ENCODE results near the gene NEU4.

NEU4 gene

DNA sequence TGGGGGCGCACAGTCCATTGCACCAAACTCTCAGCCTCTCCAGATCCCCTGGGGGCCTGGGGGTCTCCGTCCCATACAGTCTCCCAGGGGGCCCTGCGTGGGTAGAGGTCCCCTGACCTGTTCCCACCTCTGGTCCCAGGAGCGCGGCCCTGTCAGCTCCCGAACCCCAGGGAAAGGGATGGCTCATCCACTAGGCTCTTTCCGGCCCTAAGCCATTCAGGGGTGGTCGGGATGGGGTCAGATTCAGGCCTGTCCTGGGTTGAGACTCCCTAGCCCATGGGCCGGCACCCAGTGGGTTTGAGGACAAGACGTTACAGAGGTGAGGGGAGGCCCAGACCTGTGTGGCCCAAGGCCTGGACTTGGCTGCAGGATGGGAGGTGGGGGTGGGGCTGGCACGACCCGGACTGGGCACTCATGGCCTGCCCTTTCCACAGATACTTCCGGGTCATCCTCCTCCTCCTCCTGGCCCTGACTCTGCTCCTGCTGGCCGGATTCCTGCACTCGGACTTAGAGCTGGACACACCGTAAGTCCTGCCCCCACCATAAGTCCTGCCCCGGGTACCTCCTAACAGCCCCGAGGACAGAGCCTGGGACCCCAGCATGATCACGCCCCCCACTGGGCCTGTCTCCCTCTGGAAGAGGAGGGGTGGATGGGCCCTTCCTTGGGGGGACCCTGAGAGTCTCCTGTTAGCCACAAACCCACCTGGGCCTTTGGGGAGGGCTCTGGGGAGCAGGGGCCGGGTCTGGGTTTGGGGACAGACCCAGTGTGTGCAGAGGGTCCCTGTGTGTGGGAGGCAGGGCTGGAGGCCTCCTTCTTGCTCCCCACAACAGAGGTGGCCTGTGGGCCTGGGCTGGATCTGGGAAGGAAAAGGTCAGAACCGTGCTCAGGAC, 10.1 kb upstream of the NEU4 start:
- TF ChIP-seq TAF1 (IDR thresholded peaks at IDR 0.05; ENCODE audit: borderline replicate concordance, insufficient read depth, low read length) = no peak
- no peak for TF ChIP-seq FOXP2 (optimal IDR thresholded peaks at IDR 0.05; ENCODE audit: borderline replicate concordance, extremely low read depth, extremely low read length, insufficient read depth)
- TF ChIP-seq POLR2AphosphoS5 (IDR thresholded peaks at IDR 0.05; ENCODE audit: low read depth, low read length) = no peak
- TF ChIP-seq, protein P1, sequence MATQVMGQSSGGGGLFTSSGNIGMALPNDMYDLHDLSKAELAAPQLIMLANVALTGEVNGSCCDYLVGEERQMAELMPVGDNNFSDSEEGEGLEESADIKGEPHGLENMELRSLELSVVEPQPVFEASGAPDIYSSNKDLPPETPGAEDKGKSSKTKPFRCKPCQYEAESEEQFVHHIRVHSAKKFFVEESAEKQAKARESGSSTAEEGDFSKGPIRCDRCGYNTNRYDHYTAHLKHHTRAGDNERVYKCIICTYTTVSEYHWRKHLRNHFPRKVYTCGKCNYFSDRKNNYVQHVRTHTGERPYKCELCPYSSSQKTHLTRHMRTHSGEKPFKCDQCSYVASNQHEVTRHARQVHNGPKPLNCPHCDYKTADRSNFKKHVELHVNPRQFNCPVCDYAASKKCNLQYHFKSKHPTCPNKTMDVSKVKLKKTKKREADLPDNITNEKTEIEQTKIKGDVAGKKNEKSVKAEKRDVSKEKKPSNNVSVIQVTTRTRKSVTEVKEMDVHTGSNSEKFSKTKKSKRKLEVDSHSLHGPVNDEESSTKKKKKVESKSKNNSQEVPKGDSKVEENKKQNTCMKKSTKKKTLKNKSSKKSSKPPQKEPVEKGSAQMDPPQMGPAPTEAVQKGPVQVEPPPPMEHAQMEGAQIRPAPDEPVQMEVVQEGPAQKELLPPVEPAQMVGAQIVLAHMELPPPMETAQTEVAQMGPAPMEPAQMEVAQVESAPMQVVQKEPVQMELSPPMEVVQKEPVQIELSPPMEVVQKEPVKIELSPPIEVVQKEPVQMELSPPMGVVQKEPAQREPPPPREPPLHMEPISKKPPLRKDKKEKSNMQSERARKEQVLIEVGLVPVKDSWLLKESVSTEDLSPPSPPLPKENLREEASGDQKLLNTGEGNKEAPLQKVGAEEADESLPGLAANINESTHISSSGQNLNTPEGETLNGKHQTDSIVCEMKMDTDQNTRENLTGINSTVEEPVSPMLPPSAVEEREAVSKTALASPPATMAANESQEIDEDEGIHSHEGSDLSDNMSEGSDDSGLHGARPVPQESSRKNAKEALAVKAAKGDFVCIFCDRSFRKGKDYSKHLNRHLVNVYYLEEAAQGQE (IDR thresholded peaks at IDR 0.05; ENCODE audit: insufficient read depth in 1 of 2, low read depth in 2 of 2, low read length in 2 of 2) = no peak
- no peak for TF ChIP-seq SIN3A (IDR thresholded peaks at IDR 0.05; ENCODE audit: borderline replicate concordance, insufficient read depth, low read length)

DNA sequence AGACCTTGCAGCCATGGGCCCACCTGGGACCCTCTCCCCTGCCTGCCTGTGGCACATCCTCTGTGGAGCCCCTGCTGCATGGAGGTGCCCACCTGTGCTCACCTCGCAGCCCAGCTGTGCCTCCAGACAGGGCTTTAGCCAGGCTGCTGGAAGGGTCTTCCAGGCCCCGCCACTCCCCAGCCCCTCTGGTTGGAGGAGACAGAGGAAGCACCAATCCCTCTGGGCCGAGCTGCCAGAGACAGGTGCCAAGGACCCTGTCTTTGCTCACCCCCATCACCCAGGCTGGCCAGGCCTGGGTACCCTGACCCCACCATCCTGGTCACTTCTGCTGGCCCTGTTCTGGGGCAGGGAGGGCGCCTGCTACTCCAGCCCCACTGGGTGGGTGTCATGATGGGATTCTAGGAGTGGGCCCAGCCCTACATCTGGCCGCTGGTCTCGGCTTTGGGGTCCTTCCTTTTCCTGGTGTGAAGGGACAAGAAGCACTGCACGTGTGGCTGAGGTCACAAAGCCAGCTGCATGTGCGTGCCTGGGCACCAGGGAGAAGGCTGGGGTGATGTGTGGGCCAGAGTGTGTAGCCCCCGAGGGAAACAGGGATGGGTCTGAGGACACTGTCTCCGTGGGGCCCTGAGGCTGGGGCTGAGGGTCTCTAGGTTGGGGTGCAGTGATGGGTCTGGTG, 9.3 kb upstream of the NEU4 start:
- TF ChIP-seq TAF1 (IDR thresholded peaks at IDR 0.05; ENCODE audit: borderline replicate concordance, insufficient read depth, low read length) (no peak), FOXP2 (optimal IDR thresholded peaks at IDR 0.05; ENCODE audit: borderline replicate concordance, extremely low read depth, extremely low read length, insufficient read depth) (no peak), POLR2AphosphoS5 (IDR thresholded peaks at IDR 0.05; ENCODE audit: low read depth, low read length) (no peak), SIN3A (IDR thresholded peaks at IDR 0.05; ENCODE audit: borderline replicate concordance, insufficient read depth, low read length) (no peak)
- TF ChIP-seq, protein P1 (IDR thresholded peaks at IDR 0.05; ENCODE audit: insufficient read depth in 1 of 2, low read depth in 2 of 2, low read length in 2 of 2) = no peak

DNA sequence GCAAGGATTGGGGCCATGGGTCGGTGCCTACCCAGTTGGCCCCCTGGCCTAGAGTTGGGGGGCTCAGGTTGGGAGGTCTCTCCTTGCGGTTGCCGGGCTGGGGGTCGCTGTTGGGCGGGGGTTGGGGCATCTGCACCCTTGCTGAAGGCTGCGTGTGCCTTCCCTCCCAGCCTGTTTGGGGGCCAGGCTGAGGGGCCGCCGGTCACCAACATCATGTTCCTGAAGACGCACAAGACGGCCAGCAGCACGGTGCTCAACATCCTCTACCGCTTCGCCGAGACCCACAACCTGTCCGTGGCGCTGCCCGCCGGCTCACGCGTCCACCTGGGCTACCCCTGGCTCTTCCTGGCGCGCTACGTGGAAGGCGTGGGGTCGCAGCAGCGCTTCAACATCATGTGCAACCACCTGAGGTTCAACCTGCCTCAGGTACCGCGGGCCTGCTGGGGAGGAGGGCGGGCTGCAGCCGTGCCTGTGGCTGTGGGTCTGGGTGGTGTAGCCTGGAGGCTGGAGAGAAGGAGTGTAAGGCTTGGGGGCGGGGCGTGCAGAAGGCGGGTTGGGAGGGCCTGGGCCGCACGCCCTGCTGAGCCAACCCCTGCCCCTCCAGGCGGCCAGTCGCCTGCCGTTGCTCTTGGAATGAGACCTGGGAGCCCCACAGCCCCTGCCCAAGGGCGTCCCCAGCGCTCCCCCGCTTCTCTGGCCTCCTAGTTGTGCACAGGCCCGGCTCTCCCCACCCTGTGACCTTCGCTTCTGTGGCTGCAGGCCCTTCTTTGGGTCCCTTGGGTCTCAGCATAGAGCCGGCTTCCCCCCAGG, 7.2 kb upstream of the NEU4 start:
- TF ChIP-seq, protein P1 (IDR thresholded peaks at IDR 0.05; ENCODE audit: insufficient read depth in 1 of 2, low read depth in 2 of 2, low read length in 2 of 2) = no peak
- TF ChIP-seq TAF1 (IDR thresholded peaks at IDR 0.05; ENCODE audit: borderline replicate concordance, insufficient read depth, low read length) (no peak), POLR2AphosphoS5 (IDR thresholded peaks at IDR 0.05; ENCODE audit: low read depth, low read length) (no peak), SIN3A (IDR thresholded peaks at IDR 0.05; ENCODE audit: borderline replicate concordance, insufficient read depth, low read length) (no peak), FOXP2 (optimal IDR thresholded peaks at IDR 0.05; ENCODE audit: borderline replicate concordance, extremely low read depth, extremely low read length, insufficient read depth) (no peak)

DNA sequence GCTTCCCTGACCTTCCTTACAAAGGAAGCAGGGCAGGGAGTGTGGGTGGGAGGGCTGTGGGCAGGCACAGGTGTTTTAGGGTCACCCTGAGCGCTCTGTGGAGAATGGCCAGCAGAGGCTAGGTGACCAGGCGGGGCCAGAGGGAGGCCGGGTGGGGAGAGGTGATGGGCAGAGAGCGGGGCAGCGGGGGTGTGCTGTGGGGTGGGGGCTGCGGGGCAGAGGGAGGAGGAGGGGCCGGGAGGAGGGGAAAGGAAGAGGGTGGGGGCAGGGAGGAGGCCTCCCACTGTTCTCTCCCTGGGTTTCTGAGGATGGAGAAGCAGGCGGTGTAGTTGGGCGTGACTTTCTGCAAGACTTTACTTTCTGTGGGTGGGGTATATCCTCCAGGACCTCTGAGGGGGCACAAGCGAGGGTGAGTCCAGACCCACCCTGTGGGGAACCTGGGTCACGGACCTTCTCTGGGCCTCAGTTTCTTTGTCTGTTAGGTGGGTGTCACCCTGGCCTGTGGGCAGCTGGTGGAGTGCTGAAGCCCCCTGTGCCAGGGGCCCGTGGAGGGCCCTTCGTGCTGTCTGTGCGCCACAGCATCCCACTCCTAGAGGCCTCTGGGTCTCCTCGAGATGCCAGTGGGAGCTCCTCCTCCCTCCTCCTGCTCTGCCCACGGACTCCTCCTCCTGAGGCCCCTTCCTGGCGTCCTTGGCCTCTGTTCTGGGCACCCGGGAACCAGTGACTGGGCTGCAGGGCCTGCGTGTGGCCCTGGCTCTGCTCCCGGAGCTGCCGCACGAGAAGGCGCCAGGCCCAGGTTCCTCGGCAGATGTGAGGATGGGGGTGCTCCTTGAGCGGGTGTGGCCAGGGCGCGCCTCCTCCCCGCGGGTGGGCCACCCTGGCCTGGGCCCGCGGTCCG, 6.3 kb upstream of the NEU4 start:
- TF ChIP-seq TAF1 (IDR thresholded peaks at IDR 0.05; ENCODE audit: borderline replicate concordance, insufficient read depth, low read length) = no peak

Data from PFSK-1 (cell line).